Fibroblast of lung (primary cell): ENCODE results near the gene PPIG.

ENCODE experiments used
- CTCF ChIP-seq, 2 donors: IDR thresholded peaks in 1 of 2; conservative IDR thresholded peaks in 1 of 2; 1 replicate in 1 of 2; 2 replicates in 1 of 2; pipeline ENCODE4 v1.5.1; 2011 to 2012; ENCODE audit warnings: low read length in 2 of 2, control low read depth in 1 of 2, inconsistent platforms in 1 of 2, low read depth in 1 of 2, mild to moderate bottlenecking in 1 of 2
- EZH2 ChIP-seq: IDR thresholded peaks from 2 replicates; pipeline ENCODE4 v1.5.1; 2012; ENCODE audit warnings: low read length, control low read depth, mild to moderate bottlenecking; ENCODE audit errors: missing control alignments

GRCh38 chr2:169565686-169566085, 18.5 kb upstream of the PPIG start:
- TF ChIP-seq CTCF (conservative IDR thresholded peaks at IDR 0.05 in 1 of 2, IDR thresholded peaks at IDR 0.05 in 1 of 2; ENCODE audit: low read depth in 1 of 2, low read length in 2 of 2): no peak
- TF ChIP-seq EZH2: no peak
